H1 (cell line): Measurements from ENCODE around the gene ADSS2. TPM values are rescaled to one million over a fixed set of nuclear protein-coding genes. Genes with fewer than 3 reads are reported as not detected.

ENCODE experiments used
- CTCF ChIA-PET: fragments of 300-600 bp; sonication (Branson Sonifier 250); formaldehyde crosslinking; loops from one replicate; lab custom pipeline; 2021; ENCODE audit not compliant: partially characterized antibody; lab: Charles Lee
- POLR2A ChIA-PET: fragments of 300-600 bp; sonication (Branson Sonifier 250); formaldehyde crosslinking; loops from one replicate; lab custom pipeline; 2021; ENCODE audit warnings: inconsistent platforms; ENCODE audit not compliant: partially characterized antibody; lab: Charles Lee
- DNase-seq, 2 experiments: peaks; one replicate each; pipeline versions ENCODE4 v3.0.0 to v3.0.0-alpha.2; 2010 to 2022; ENCODE audit warnings: low spot score in 2 of 2, low read depth in 1 of 2, mixed read lengths in 1 of 2
- FAIRE-seq: peaks from 2 replicates; lab custom pipeline; 2011; peaks lifted over from hg19 to GRCh38; lab: Jason Lieb, UNC
- H2AFZ ChIP-seq: 2 replicates; pipeline ENCODE4 v1.8.1; 2012; ENCODE audit warnings: low read length, inconsistent platforms
- H2AK5ac ChIP-seq: 2 replicates; pipeline ENCODE4 v1.6.1; 2013; ENCODE audit warnings: low read depth, low read length
- H2BK120ac ChIP-seq: replicated peaks from 2 replicates; pipeline ENCODE3; 2013; ENCODE audit warnings: low read depth, low read length, inconsistent platforms
- H2BK12ac ChIP-seq: 2 replicates; pipeline ENCODE4 v1.6.1; 2013; ENCODE audit warnings: low read depth, low read length
- H2BK15ac ChIP-seq: 2 replicates; pipeline ENCODE4 v1.6.1; 2013; ENCODE audit warnings: low read length
- H2BK20ac ChIP-seq: 2 replicates; pipeline ENCODE4 v1.6.1; 2013; ENCODE audit warnings: low read length
- H2BK5ac ChIP-seq: 2 replicates; pipeline ENCODE4 v1.6.1; 2013; ENCODE audit warnings: low read depth, low read length
- H3K14ac ChIP-seq: 2 replicates; pipeline ENCODE4 v1.6.1; 2013; ENCODE audit warnings: inconsistent platforms; ENCODE audit not compliant: insufficient read length
- H3K18ac ChIP-seq: 2 replicates; pipeline ENCODE4 v1.6.1; 2013; ENCODE audit warnings: low read length; ENCODE audit errors: extremely low read depth
- H3K23ac ChIP-seq: 2 replicates; pipeline ENCODE4 v1.6.1; 2013; ENCODE audit warnings: inconsistent platforms; ENCODE audit not compliant: insufficient read length
- H3K23me2 ChIP-seq: 2 replicates; pipeline ENCODE4 v1.6.1; 2013; ENCODE audit warnings: low read depth, low read length
- H3K27ac ChIP-seq: 2 replicates; pipeline ENCODE4 v1.6.1; 2011; ENCODE audit warnings: low read depth, low read length, inconsistent platforms
- H3K27me3 ChIP-seq, 4 experiments: replicated peaks in 1 of 4; 1 replicate in 1 of 4; 2 replicates in 3 of 4; pipeline versions ENCODE4 v1.6.1 to v1.8.1; 2011 to 2013; ENCODE audit warnings: low read length in 3 of 4, mild to moderate bottlenecking in 3 of 4, inconsistent platforms in 2 of 4, mixed read lengths in 2 of 4, moderate library complexity in 1 of 4; ENCODE audit not compliant: control insufficient read depth in 3 of 4, insufficient read depth in 3 of 4; ENCODE audit errors: extremely low read depth in 1 of 4
- H3K36me3 ChIP-seq, 4 experiments: 2 replicates each; pipeline versions ENCODE4 v1.6.1 to v1.8.1; 2011 to 2013; ENCODE audit warnings: mild to moderate bottlenecking in 4 of 4, low read length in 3 of 4, moderate library complexity in 2 of 4, control low read depth in 1 of 4, inconsistent platforms in 1 of 4; ENCODE audit not compliant: insufficient read depth in 4 of 4, control insufficient read depth in 2 of 4
- H3K4ac ChIP-seq: replicated peaks from 2 replicates; pipeline ENCODE3; 2013; ENCODE audit warnings: low read length, low read depth, mixed read lengths, inconsistent platforms; ENCODE audit not compliant: insufficient read length
- H3K4me1 ChIP-seq, 4 experiments: replicated peaks in 1 of 4; 1 replicate in 1 of 4; 2 replicates in 3 of 4; pipeline versions ENCODE4 v1.6.1 to v1.8.1; 2011 to 2013; ENCODE audit warnings: low read length in 3 of 4, inconsistent platforms in 2 of 4, mixed read lengths in 1 of 4; ENCODE audit not compliant: insufficient read depth in 4 of 4, control insufficient read depth in 3 of 4
- H3K4me2 ChIP-seq, 2 experiments: 2 replicates each; pipeline versions ENCODE4 v1.6.1 to v1.8.1; 2011 to 2013; ENCODE audit warnings: low read depth in 2 of 2, low read length in 2 of 2, control low read depth in 1 of 2, inconsistent platforms in 1 of 2, mild to moderate bottlenecking in 1 of 2; ENCODE audit not compliant: insufficient read depth in 1 of 2
- H3K4me3 ChIP-seq, 4 experiments: fragments of 200-600, 300-600 bp in 1 of 4; sonication (generic), shearing (Covaris generic), sonication (Bioruptor Twin) in 1 of 4; 2 replicates each; pipeline versions ENCODE4 v1.5.1 to v1.8.1; 2011 to 2016; ENCODE audit warnings: low read length in 4 of 4, low read depth in 3 of 4, control low read depth in 2 of 4, inconsistent platforms in 2 of 4, mild to moderate bottlenecking in 2 of 4, mixed read lengths in 1 of 4, moderate library complexity in 1 of 4; ENCODE audit not compliant: insufficient read depth in 2 of 4; ENCODE audit errors: extremely low read depth in 1 of 4
- H3K56ac ChIP-seq: replicated peaks from 2 replicates; pipeline ENCODE3; 2013; ENCODE audit warnings: low read depth, mild to moderate bottlenecking, mixed read lengths, low read length, inconsistent platforms; ENCODE audit not compliant: insufficient read length
- H3K79me1 ChIP-seq: 2 replicates; pipeline ENCODE4 v1.6.1; 2013; ENCODE audit warnings: low read depth, low read length, control low read depth
- H3K79me2 ChIP-seq, 2 experiments: 2 replicates each; pipeline versions ENCODE4 v1.6.1 to v1.8.1; 2012 to 2013; ENCODE audit warnings: low read length in 2 of 2, mild to moderate bottlenecking in 2 of 2, inconsistent platforms in 1 of 2; ENCODE audit not compliant: insufficient read depth in 2 of 2, control insufficient read depth in 1 of 2
- H3K9ac ChIP-seq, 4 experiments: replicated peaks in 1 of 4; 1 replicate in 1 of 4; 2 replicates in 3 of 4; pipeline versions ENCODE4 v1.6.1 to v1.8.1; 2011 to 2013; ENCODE audit warnings: low read depth in 3 of 4, low read length in 3 of 4, control low read depth in 2 of 4, mild to moderate bottlenecking in 2 of 4, moderate library complexity in 2 of 4, inconsistent platforms in 1 of 4; ENCODE audit errors: extremely low read depth in 1 of 4
- H3K9me3 ChIP-seq, 2 experiments: 2 replicates each; pipeline versions ENCODE4 v1.6.1 to v1.8.1; 2012 to 2013; ENCODE audit warnings: mild to moderate bottlenecking in 2 of 2, moderate library complexity in 2 of 2, control low read depth in 1 of 2, inconsistent platforms in 1 of 2, low read depth in 1 of 2, low read length in 1 of 2, mixed read lengths in 1 of 2; ENCODE audit not compliant: insufficient read depth in 2 of 2
- H4K20me1 ChIP-seq, 2 experiments: replicated peaks in 1 of 2; 2 replicates each; pipeline versions ENCODE3 to v1.8.1; 2011 to 2013; ENCODE audit warnings: inconsistent platforms in 2 of 2, low read length in 2 of 2, mild to moderate bottlenecking in 1 of 2; ENCODE audit not compliant: insufficient read depth in 2 of 2, control insufficient read depth in 1 of 2
- H4K5ac ChIP-seq: 2 replicates; pipeline ENCODE4 v1.6.1; 2013; ENCODE audit warnings: low read length, low read depth, mixed read lengths, inconsistent platforms; ENCODE audit not compliant: insufficient read length
- H4K8ac ChIP-seq: 2 replicates; pipeline ENCODE4 v1.8.0; 2013; ENCODE audit warnings: mild to moderate bottlenecking, moderate library complexity, low read length, inconsistent platforms; ENCODE audit not compliant: insufficient read depth; ENCODE audit errors: extremely low read depth
- H4K91ac ChIP-seq: replicated peaks from 2 replicates; pipeline ENCODE3; 2013; ENCODE audit warnings: low read length, mixed read lengths, inconsistent platforms; ENCODE audit not compliant: insufficient read length
- BRCA1 ChIP-seq: IDR thresholded peaks from 2 replicates; pipeline ENCODE4 v1.6.1; 2012; ENCODE audit warnings: low read depth, low read length, improper control_type of control experiment
- CBX5 ChIP-seq: fragments of 300-800, 300-1000 bp; sonication (generic); IDR thresholded peaks from 2 replicates; pipeline ENCODE4 v1.7.1; 2016; ENCODE audit warnings: antibody characterized with exemption, low read length, low read depth
- CBX8 ChIP-seq: fragments of 300-800, 300-1000 bp; sonication (generic); IDR thresholded peaks from 2 replicates; pipeline ENCODE4 v1.7.1; 2016; ENCODE audit warnings: low read depth, low read length, borderline replicate concordance
- CHD1 ChIP-seq: IDR thresholded peaks from 2 replicates; pipeline ENCODE4 v1.6.1; 2012; ENCODE audit warnings: low read depth, low read length, improper control_type of control experiment
- FOSL1 ChIP-seq: IDR thresholded peaks from 2 replicates; pipeline ENCODE4 v1.6.1; 2011; ENCODE audit warnings: mild to moderate bottlenecking, low read depth, low read length, moderate library complexity; ENCODE audit not compliant: insufficient read depth
- JUND ChIP-seq: IDR thresholded peaks from 2 replicates; pipeline ENCODE4 v1.6.1; 2011; ENCODE audit warnings: mild to moderate bottlenecking, improper control_type of control experiment, low read length
- MAFK ChIP-seq: IDR thresholded peaks from 2 replicates; pipeline ENCODE4 v1.6.1; 2012; ENCODE audit warnings: low read depth, mild to moderate bottlenecking, improper control_type of control experiment, low read length
- MAX ChIP-seq: IDR thresholded peaks from 2 replicates; pipeline ENCODE4 v1.6.1; 2012; ENCODE audit warnings: inconsistent platforms
- NRF1 ChIP-seq: IDR thresholded peaks from 2 replicates; pipeline ENCODE4 v1.6.1; 2011; ENCODE audit warnings: mild to moderate bottlenecking, low read depth, low read length, improper control_type of control experiment
- SAP30 ChIP-seq: fragments of 300-600 bp; sonication (generic); IDR thresholded peaks from 2 replicates; pipeline ENCODE4 v1.7.1; 2012; ENCODE audit warnings: low read length, moderate library complexity, mild to moderate bottlenecking, inconsistent platforms; ENCODE audit not compliant: insufficient read depth, insufficient replicate concordance
- SIX5 ChIP-seq: IDR thresholded peaks from 2 replicates; pipeline ENCODE4 v1.6.1; 2011; ENCODE audit warnings: mild to moderate bottlenecking, low read depth, low read length
- WGBS, 2 experiments: shearing (Covaris generic) in 1 of 2; methylation state at CpG; one replicate each; pipeline versions ENCODE4 v1.1.6 to v1.1.7; 2013 to 2015; ENCODE audit warnings: low lambda C conversion rate in 2 of 2, mixed read lengths in 2 of 2, inconsistent platforms in 1 of 2, low coverage in 1 of 2, missing lambda C conversion rate in 1 of 2; ENCODE audit not compliant: insufficient replicate concordance in 2 of 2, insufficient coverage in 1 of 2, insufficient read length in 1 of 2; ENCODE audit errors: extremely low coverage in 1 of 2, missing lambda C conversion rate in 1 of 2; 5-methylcytosine and 5-hydroxymethylcytosine counted together
- polyA plus RNA-seq, 7 experiments: library from polyadenylated mRNA; depleted of rRNA in 3 of 7; stranded (reverse) in 5 of 7; unstranded in 2 of 7; fragments of >200 nt in 5 of 7; fragments of 200-250 nt in 2 of 7; gene quantifications; 1 replicate in 5 of 7; 2 replicates in 1 of 7; 4 replicates in 1 of 7; pipeline versions ENCODE4 v1.2.1 to v1.2.3, GENCODE V29; 2011 to 2013; ENCODE audit warnings: missing spikeins in 2 of 7, mixed read lengths in 2 of 7
- total RNA-seq: library from RNA; stranded (reverse); fragmentation: NEBNext Ultra II Directional; extraction: Animal tissue kit (Norgen Biotek cat#: 25700); gene quantifications from 2 replicates; pipeline ENCODE4 v1.2.1, GENCODE V29; 2021
- TF ChIP-seq, protein P1 (sequence below): IDR thresholded peaks from 2 replicates; pipeline ENCODE4 v1.6.1; 2012; ENCODE audit warnings: low read length, inconsistent platforms

Gene ADSS2
- total and polyA plus RNA-seq, 2 of the 8 experiments (the other 6 are each of a cell fraction or from before 2014, with no cell fraction given) = 29.8 to 108 TPM

DNA sequence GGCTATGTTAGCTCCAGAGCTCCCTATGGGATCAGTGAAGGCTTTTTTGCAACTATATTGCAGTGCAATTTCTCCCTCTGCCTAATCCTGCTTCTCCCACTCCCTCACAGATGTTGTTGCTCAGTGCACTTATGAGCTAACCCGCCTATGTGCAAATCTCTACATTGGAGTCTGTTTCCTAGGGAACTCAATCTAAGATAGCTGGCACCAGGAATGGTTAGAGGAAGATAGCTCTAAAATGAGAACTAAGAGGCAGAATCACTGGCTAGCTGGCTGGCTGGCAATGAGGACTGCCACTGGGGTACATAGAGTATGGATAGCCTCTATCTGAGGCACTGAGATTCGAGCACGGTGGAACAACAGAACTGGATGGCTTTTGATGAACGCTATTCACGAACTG, 39.5 kb downstream of the ADSS2 start:
- H3K23ac ChIP-seq = no peak overlapping the region
- no peak overlapping the region for H2AFZ ChIP-seq
- H3K4me1 ChIP-seq = peaks cover 0 to 3% (median 0%) of the 10 kb centered on the region in 4 experiments; a peak in 2 of 7 replicates
- no peak for FAIRE-seq
- H4K91ac ChIP-seq = no peak overlapping the region
- no peaks in the 10 kb centered on the region for H3K23me2 ChIP-seq
- peaks cover 0 to 2% of the 10 kb centered on the region in 2 experiments for H4K20me1 ChIP-seq
- H3K4ac ChIP-seq = no peak overlapping the region
- no peak overlapping the region for H2BK12ac ChIP-seq
- POLR2A ChIA-PET = interaction anchor here (0.7 to 1.1 kb wide), 2 partner anchors 18 to 53 kb away, joined by 3 read pairs; no protein-coding TSS in a partner anchor
- no peak overlapping the region for H2BK120ac ChIP-seq
- no peak overlapping the region for H3K56ac ChIP-seq
- H2BK20ac ChIP-seq = no peak overlapping the region
- H3K79me1 ChIP-seq = no peaks in the 10 kb centered on the region
- H3K36me3 ChIP-seq = peaks cover 10 to 83% (median 40%) of the 10 kb centered on the region in 4 experiments; a peak in 7 of 8 replicates
- H3K27ac ChIP-seq = no peak overlapping the region
- H3K27me3 ChIP-seq = peaks cover 0 to 1% (median 0%) of the 10 kb centered on the region in 4 experiments; a peak in 1 of 7 replicates
- no peak overlapping the region for H3K18ac ChIP-seq
- H3K9ac ChIP-seq = no peak overlapping the region
- no peak overlapping the region for H3K4me2 ChIP-seq
- no peaks in the 10 kb centered on the region for H3K79me2 ChIP-seq
- H4K5ac ChIP-seq = no peak overlapping the region
- CTCF ChIA-PET = no interaction called here
- DNase-seq = no peak
- no peak overlapping the region for H2BK15ac ChIP-seq
- H3K9me3 ChIP-seq = no peaks in the 10 kb centered on the region
- H2BK5ac ChIP-seq = no peak overlapping the region
- no peak overlapping the region for H3K14ac ChIP-seq
- WGBS, 2 experiments = 93% methylated on average over 5 of the region's 5 CpGs; no CpG with 5 or more reads in 1 of the 2 experiments
- no peak overlapping the region for H3K4me3 ChIP-seq
- no peak overlapping the region for H4K8ac ChIP-seq
- H2AK5ac ChIP-seq = no peak overlapping the region
- no peak for TF ChIP-seq NRF1
- TF ChIP-seq SAP30 = no peak
- TF ChIP-seq, protein P1, sequence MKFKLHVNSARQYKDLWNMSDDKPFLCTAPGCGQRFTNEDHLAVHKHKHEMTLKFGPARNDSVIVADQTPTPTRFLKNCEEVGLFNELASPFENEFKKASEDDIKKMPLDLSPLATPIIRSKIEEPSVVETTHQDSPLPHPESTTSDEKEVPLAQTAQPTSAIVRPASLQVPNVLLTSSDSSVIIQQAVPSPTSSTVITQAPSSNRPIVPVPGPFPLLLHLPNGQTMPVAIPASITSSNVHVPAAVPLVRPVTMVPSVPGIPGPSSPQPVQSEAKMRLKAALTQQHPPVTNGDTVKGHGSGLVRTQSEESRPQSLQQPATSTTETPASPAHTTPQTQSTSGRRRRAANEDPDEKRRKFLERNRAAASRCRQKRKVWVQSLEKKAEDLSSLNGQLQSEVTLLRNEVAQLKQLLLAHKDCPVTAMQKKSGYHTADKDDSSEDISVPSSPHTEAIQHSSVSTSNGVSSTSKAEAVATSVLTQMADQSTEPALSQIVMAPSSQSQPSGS = no peak
- no peak for TF ChIP-seq CBX8
- TF ChIP-seq MAFK = no peak
- TF ChIP-seq CHD1 = no peak
- no peak for TF ChIP-seq JUND
- TF ChIP-seq CBX5 = no peak
- no peak for TF ChIP-seq SIX5
- TF ChIP-seq BRCA1 = no peak
- no peak for TF ChIP-seq MAX
- TF ChIP-seq FOSL1 = no peak
